Calu3 (cell line): ENCODE results near the gene AKT3. TPM values are rescaled to one million over a fixed set of nuclear protein-coding genes. Genes with fewer than 3 reads are reported as not detected.

Experiments
- BruUV-seq: library from RNA; stranded (reverse); fragments of 400-500 nt; replicated peaks from 2 replicates; lab custom pipeline; 2021; lab: Mats Ljungman, UMichigan
- CTCF ChIA-PET: fragments of 300-600 bp; sonication (Branson Sonifier 250); formaldehyde crosslinking; loops from one replicate; lab custom pipeline; 2022; ENCODE audit warnings: antibody characterized with exemption; lab: Charles Lee
- DNase-seq: peaks from one replicate; pipeline ENCODE4 v3.0.0; 2022
- H3K27ac Mint-ChIP-seq: one replicate; pipeline ENCODE4 v1.8.0; 2022; ENCODE audit warnings: mixed read lengths; ENCODE audit not compliant: unreplicated experiment
- H3K27me3 Mint-ChIP-seq: one replicate; pipeline ENCODE4 v1.8.0; 2022; ENCODE audit warnings: mixed read lengths; ENCODE audit not compliant: unreplicated experiment
- H3K36me3 Mint-ChIP-seq: one replicate; pipeline ENCODE4 v1.8.0; 2022; ENCODE audit warnings: mild to moderate bottlenecking, moderate library complexity, mixed read lengths; ENCODE audit not compliant: insufficient read depth, unreplicated experiment
- H3K4me1 Mint-ChIP-seq: one replicate; pipeline ENCODE4 v1.8.0; 2022; ENCODE audit warnings: mild to moderate bottlenecking, low read depth, mixed read lengths; ENCODE audit not compliant: unreplicated experiment
- H3K4me3 Mint-ChIP-seq: one replicate; pipeline ENCODE4 v1.8.0; 2022; ENCODE audit warnings: mild to moderate bottlenecking, low read depth, moderate library complexity, mixed read lengths; ENCODE audit not compliant: unreplicated experiment
- H3K9me3 Mint-ChIP-seq: one replicate; pipeline ENCODE4 v1.8.0; 2022; ENCODE audit warnings: low read depth, mixed read lengths; ENCODE audit not compliant: unreplicated experiment
- intact Hi-C: fragments of 100-400 bp; cut with micrococcal nuclease; formaldehyde crosslinking; loops from one replicate; pipeline ENCODE4 v1.10.0; 2022; ENCODE audit not compliant: unreplicated experiment
- total RNA-seq: library from RNA; stranded (reverse); gene quantifications from 2 replicates; pipeline ENCODE4 v1.2.3, GENCODE V29; 2022
- TF ChIP-seq, protein P1 (sequence below): fragments of 200-600 bp; IDR thresholded peaks from one replicate; pipeline ENCODE4 v1.8.0; 2022; ENCODE audit warnings: antibody characterized with exemption; ENCODE audit not compliant: unreplicated experiment

Gene AKT3
- total RNA-seq, 1 experiment from 2014 or later: 81.2 TPM

DNA sequence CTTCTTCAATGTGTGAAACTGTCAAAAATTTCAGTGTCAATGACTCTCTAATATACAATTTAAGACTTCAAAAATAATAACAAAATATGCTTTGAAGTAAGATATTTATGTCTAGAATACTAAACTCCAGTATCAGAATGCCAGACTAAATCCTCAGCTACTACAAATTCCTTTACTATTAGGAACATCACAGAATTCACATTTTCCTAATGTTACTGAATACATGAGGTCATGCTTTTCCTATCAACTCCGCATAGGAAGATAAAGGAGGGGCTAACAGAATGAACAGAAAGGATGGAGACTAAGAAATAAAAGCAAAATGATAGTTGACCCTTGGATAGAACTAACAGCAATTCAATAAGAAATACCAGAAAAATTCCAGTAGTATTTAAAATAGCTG is 301.5 kb downstream of the AKT3 start:
- intact Hi-C loops: no loop called here
- no peaks in the 10 kb centered on the region for H3K36me3 Mint-ChIP-seq

DNA sequence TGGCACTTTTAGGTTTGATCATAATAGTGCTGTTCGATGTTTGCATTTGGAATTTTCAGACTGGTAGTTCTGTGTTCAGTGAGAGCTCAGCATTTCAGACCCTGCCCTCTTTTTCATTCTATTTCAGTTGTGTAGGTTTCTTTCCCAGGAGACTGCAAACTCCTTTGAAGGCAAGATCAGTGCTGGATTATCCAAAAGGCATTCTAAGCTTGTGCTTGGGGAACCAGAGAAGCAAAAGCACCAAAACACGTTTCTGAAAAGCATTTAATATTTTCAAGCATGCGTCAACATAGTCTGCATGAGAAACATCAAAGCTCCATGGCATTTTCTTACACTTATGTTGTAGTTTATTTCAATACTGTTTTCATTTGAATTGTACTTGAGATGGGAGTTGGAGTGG is 302.2 kb downstream of the AKT3 start:
- intact Hi-C loops: no loop called here
- Mint-ChIP-seq H3K27ac (no peak overlapping the region), H3K4me1 (peaks cover 21% of the 10 kb centered on the region), H3K27me3 (no peaks in the 10 kb centered on the region), H3K36me3 (no peaks in the 10 kb centered on the region), H3K4me3 (no peak overlapping the region), H3K9me3 (no peaks in the 10 kb centered on the region)
- no TSS peak for BruUV-seq
- no peak for DNase-seq
- TF ChIP-seq, protein P1, sequence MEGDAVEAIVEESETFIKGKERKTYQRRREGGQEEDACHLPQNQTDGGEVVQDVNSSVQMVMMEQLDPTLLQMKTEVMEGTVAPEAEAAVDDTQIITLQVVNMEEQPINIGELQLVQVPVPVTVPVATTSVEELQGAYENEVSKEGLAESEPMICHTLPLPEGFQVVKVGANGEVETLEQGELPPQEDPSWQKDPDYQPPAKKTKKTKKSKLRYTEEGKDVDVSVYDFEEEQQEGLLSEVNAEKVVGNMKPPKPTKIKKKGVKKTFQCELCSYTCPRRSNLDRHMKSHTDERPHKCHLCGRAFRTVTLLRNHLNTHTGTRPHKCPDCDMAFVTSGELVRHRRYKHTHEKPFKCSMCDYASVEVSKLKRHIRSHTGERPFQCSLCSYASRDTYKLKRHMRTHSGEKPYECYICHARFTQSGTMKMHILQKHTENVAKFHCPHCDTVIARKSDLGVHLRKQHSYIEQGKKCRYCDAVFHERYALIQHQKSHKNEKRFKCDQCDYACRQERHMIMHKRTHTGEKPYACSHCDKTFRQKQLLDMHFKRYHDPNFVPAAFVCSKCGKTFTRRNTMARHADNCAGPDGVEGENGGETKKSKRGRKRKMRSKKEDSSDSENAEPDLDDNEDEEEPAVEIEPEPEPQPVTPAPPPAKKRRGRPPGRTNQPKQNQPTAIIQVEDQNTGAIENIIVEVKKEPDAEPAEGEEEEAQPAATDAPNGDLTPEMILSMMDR: no peak
- CTCF ChIA-PET: no interaction called here

More for the DNA sequence above, 301.5 kb downstream of the AKT3 start:
- CTCF ChIA-PET: no interaction called here
- H3K4me3 Mint-ChIP-seq: no peak overlapping the region
- no TSS peak for BruUV-seq
- no peak overlapping the region for H3K27ac Mint-ChIP-seq
- no peaks in the 10 kb centered on the region for H3K9me3 Mint-ChIP-seq
- no peaks in the 10 kb centered on the region for H3K27me3 Mint-ChIP-seq
- TF ChIP-seq, protein P1: no peak
- peaks cover 21% of the 10 kb centered on the region for H3K4me1 Mint-ChIP-seq
- DNase-seq: no peak

DNA sequence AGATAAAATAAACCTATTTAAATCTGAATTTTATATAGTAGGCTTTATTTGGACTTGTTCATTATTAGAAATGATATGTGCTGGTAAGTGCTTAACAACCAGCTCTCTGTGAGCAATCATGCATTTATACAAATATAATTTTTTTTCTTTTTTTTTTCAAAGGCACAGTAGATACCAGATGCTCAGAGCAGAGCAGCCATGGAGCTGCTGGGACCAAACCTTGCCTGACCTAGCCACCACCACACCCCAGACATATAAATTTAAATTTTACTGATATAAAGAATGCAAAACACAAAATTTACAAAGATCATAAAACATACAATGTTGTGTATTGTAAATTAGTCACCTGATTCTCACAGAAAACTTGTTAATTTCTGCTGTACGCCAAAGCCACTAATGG is 303.6 kb downstream of the AKT3 start:
- TF ChIP-seq, protein P1: no peak
- no peak overlapping the region for H3K4me3 Mint-ChIP-seq
- CTCF ChIA-PET: no interaction called here
- no peak for DNase-seq
- intact Hi-C loops: no loop called here
- H3K27me3 Mint-ChIP-seq: no peaks in the 10 kb centered on the region
- BruUV-seq: no TSS peak
- H3K9me3 Mint-ChIP-seq: no peaks in the 10 kb centered on the region
- peaks cover 21% of the 10 kb centered on the region for H3K4me1 Mint-ChIP-seq
- H3K27ac Mint-ChIP-seq: no peak overlapping the region
- H3K36me3 Mint-ChIP-seq: no peaks in the 10 kb centered on the region

DNA sequence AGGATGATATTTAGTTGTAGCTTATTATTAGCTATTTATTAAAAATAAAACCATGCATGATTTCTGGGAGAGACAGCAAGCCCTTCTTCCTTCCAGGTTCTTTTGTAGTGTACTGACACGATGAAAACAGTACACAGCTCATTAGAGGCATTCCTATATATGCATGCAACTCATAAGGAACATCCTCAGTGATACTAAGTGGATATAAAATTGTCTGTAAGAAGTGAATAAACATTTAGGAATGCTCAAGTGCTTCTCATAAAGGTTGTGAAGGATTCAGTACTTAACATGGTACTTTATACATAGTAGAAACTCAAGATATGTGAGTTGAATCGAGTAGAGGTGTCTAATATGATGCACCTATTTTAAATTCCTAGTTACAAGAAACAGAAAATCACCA is 306.5 kb downstream of the AKT3 start:
- Mint-ChIP-seq H3K36me3 (no peaks in the 10 kb centered on the region), H3K4me3 (no peak overlapping the region), H3K27ac (no peak overlapping the region), H3K27me3 (no peaks in the 10 kb centered on the region), H3K9me3 (no peaks in the 10 kb centered on the region), H3K4me1 (peaks cover under 1% of the 10 kb centered on the region)
- no peak for DNase-seq
- TF ChIP-seq, protein P1: no peak
- CTCF ChIA-PET: no interaction called here
- no TSS peak for BruUV-seq
- intact Hi-C loops: no loop called here
